ENCODE results near the gene PEAK1.
A peak's percentile ranks its signal among the peaks of the same experiment; 100 is the strongest.

Gene PEAK1

GRCh38 chr15:77419836-77420609 is at the start of gene PEAK1:
Gene PEAK1, minus strand, starts transcription at chr15:77420104. Its CDS starts 238,178 bp downstream, at chr15:77181926.
- DNase-seq (ENCODE audit: low read depth) = peak; percentile 99

GRCh38 chr15:77468896-77469295 is 49.0 kb upstream of the PEAK1 start:
- no peak for DNase-seq (ENCODE audit: low read depth)

- DNase-seq (ENCODE audit: low read depth) = no peak
Observed at GRCh38 chr15:77466521-77466920, 46.6 kb upstream of the PEAK1 start.

- DNase-seq (ENCODE audit: low read depth) = no peak
Observed at GRCh38 chr15:77464129-77464865, 44.4 kb upstream of the PEAK1 start.

GRCh38 chr15:77461486-77461885 is 41.6 kb upstream of the PEAK1 start:
- DNase-seq (ENCODE audit: low read depth) = no peak

GRCh38 chr15:77459031-77459430 is 39.1 kb upstream of the PEAK1 start:
- no peak for DNase-seq (ENCODE audit: low read depth)

GRCh38 chr15:77457905-77458265 is 38.0 kb upstream of the PEAK1 start:
- no peak for DNase-seq (ENCODE audit: low read depth)

GRCh38 chr15:77457191-77457904 is 37.4 kb upstream of the PEAK1 start:
- no peak for DNase-seq (ENCODE audit: low read depth)

GRCh38 chr15:77456746-77457145 is 36.8 kb upstream of the PEAK1 start:
- DNase-seq (ENCODE audit: low read depth) = no peak

GRCh38 chr15:77455696-77456321 is 35.9 kb upstream of the PEAK1 start:
- no peak for DNase-seq (ENCODE audit: low read depth)

GRCh38 chr15:77454951-77455350 is 35.0 kb upstream of the PEAK1 start:
- no peak for DNase-seq (ENCODE audit: low read depth)

GRCh38 chr15:77454265-77454664 is 34.4 kb upstream of the PEAK1 start:
- DNase-seq (ENCODE audit: low read depth) = no peak

GRCh38 chr15:77446840-77447390 is 27.0 kb upstream of the PEAK1 start:
- no peak for DNase-seq (ENCODE audit: low read depth)

- DNase-seq (ENCODE audit: low read depth) = no peak
Observed at GRCh38 chr15:77440378-77440999, 20.6 kb upstream of the PEAK1 start.

- DNase-seq (ENCODE audit: low read depth) = no peak
Observed at GRCh38 chr15:77437264-77437663, 17.4 kb upstream of the PEAK1 start.

GRCh38 chr15:77436822-77437221 is 16.9 kb upstream of the PEAK1 start:
- no peak for DNase-seq (ENCODE audit: low read depth)

GRCh38 chr15:77430652-77431051 is 10.7 kb upstream of the PEAK1 start:
- DNase-seq (ENCODE audit: low read depth) = no peak

GRCh38 chr15:77430213-77430612 is 10.3 kb upstream of the PEAK1 start:
- DNase-seq (ENCODE audit: low read depth) = no peak

- no peak for DNase-seq (ENCODE audit: low read depth)
Observed at GRCh38 chr15:77426871-77427270, 7.0 kb upstream of the PEAK1 start.

- DNase-seq (ENCODE audit: low read depth) = no peak
Observed at GRCh38 chr15:77426377-77426776, 6.5 kb upstream of the PEAK1 start.

- no peak for DNase-seq (ENCODE audit: low read depth)
Observed at GRCh38 chr15:77425104-77425503, 5.2 kb upstream of the PEAK1 start.

- no peak for DNase-seq (ENCODE audit: low read depth)
Observed at GRCh38 chr15:77421370-77421700, 1.4 kb upstream of the PEAK1 start.
